IPS DF 6.9 (cell line): ENCODE measurements around the gene SELENOK.
A peak's percentile ranks its signal among the peaks of the same experiment; 100 is the strongest.

Experiments used
- DNase-seq: peaks from one replicate; pipeline ENCODE4 v3.0.0-alpha.2; 2013; ENCODE audit warnings: low read depth, low spot score
- H3K27ac ChIP-seq: one replicate; pipeline ENCODE4 v1.5.1; 2013; ENCODE audit warnings: low read length, control low read depth
- H3K27me3 ChIP-seq: 2 replicates; pipeline ENCODE4 v1.6.1; 2013; ENCODE audit warnings: mild to moderate bottlenecking, low read length; ENCODE audit not compliant: control insufficient read depth, insufficient read depth
- H3K36me3 ChIP-seq: 2 replicates; pipeline ENCODE4 v1.6.1; 2013; ENCODE audit warnings: low read length; ENCODE audit not compliant: control insufficient read depth, insufficient read depth
- H3K4me1 ChIP-seq: 2 replicates; pipeline ENCODE4 v1.6.1; 2013; ENCODE audit warnings: low read length; ENCODE audit not compliant: control insufficient read depth, insufficient read depth
- H3K4me3 ChIP-seq: 2 replicates; pipeline ENCODE4 v1.5.1; 2013; ENCODE audit warnings: mild to moderate bottlenecking, low read length
- H3K9me3 ChIP-seq: 2 replicates; pipeline ENCODE4 v1.6.1; 2013; ENCODE audit warnings: low read length, inconsistent platforms; ENCODE audit not compliant: control insufficient read depth, insufficient read depth
- WGBS: extraction: QIAGEN DNeasy Blood & Tissue Kit; methylation state at CpG from one replicate; pipeline ENCODE4 v1.1.7; 2013; ENCODE audit warnings: mixed read lengths, missing lambda C conversion rate; ENCODE audit not compliant: insufficient read length, insufficient coverage; 5-methylcytosine and 5-hydroxymethylcytosine counted together

Gene SELENOK

GRCh38 chr3:53858096-53858741 lies 33.4 kb downstream of the SELENOK start:
- Histone ChIP-seq H3K4me3 (no peak overlapping the region), H3K27ac (no peak overlapping the region), H3K4me1 (no peaks in the 10 kb centered on the region), H3K9me3 (no peaks in the 10 kb centered on the region), H3K27me3 (no peaks in the 10 kb centered on the region), H3K36me3 (no peaks in the 10 kb centered on the region; the same call in 1 of the 2 replicates)
- DNase-seq, result no peak
- WGBS, result no CpG with 5 or more reads among the region's 7 CpGs

GRCh38 chr3:53856964-53857363 lies 34.7 kb downstream of the SELENOK start:
- WGBS, result no CpG with 5 or more reads among the region's 7 CpGs
- DNase-seq, result no peak
- H3K36me3 ChIP-seq, result no peaks in the 10 kb centered on the region; the same call in 1 of the 2 replicates

GRCh38 chr3:53850895-53851294 lies 40.8 kb downstream of the SELENOK start:
- DNase-seq, result no peak
- Histone ChIP-seq H3K9me3 (no peaks in the 10 kb centered on the region), H3K4me3 (no peak overlapping the region), H3K36me3 (no peaks in the 10 kb centered on the region), H3K27ac (no peak overlapping the region), H3K27me3 (peaks cover 7% of the 10 kb centered on the region; the same call in 1 of the 2 replicates), H3K4me1 (no peaks in the 10 kb centered on the region)
- WGBS, result no CpG with 5 or more reads among the region's 5 CpGs

More at GRCh38 chr3:53856964-53857363, 34.7 kb downstream of the SELENOK start:
- Histone ChIP-seq H3K27ac (no peak overlapping the region), H3K4me1 (no peaks in the 10 kb centered on the region), H3K4me3 (no peak overlapping the region), H3K27me3 (no peaks in the 10 kb centered on the region), H3K9me3 (no peaks in the 10 kb centered on the region)

- no peaks in the 10 kb centered on the region for H3K9me3 ChIP-seq
- H3K4me3 ChIP-seq, result no peak overlapping the region
- no peaks in the 10 kb centered on the region for H3K36me3 ChIP-seq
- DNase-seq, result no peak
- no peak overlapping the region for H3K27ac ChIP-seq
- H3K27me3 ChIP-seq, result peaks cover 7% of the 10 kb centered on the region; the same call in 1 of the 2 replicates
- no peaks in the 10 kb centered on the region; the same call in 1 of the 2 replicates for H3K4me1 ChIP-seq
- WGBS, result no CpG with 5 or more reads among the region's 7 CpGs
Observed at GRCh38 chr3:53849916-53850315, 41.7 kb downstream of the SELENOK start.

- no peaks in the 10 kb centered on the region for H3K9me3 ChIP-seq
- H3K4me3 ChIP-seq, result peak overlapping the region; percentile 67; the same call in 1 of the 2 replicates
- DNase-seq, result no peak
- no peaks in the 10 kb centered on the region for H3K36me3 ChIP-seq
- no CpG with 5 or more reads among the region's 10 CpGs for WGBS
- peaks cover 7% of the 10 kb centered on the region; the same call in 1 of the 2 replicates for H3K27me3 ChIP-seq
- H3K27ac ChIP-seq, result no peak overlapping the region
- H3K4me1 ChIP-seq, result peaks cover 12% of the 10 kb centered on the region
Observed at GRCh38 chr3:53846851-53847155, 44.9 kb downstream of the SELENOK start.

GRCh38 chr3:53846134-53846850 lies 45.4 kb downstream of the SELENOK start, which contains the start of the genes CHDH and IL17RB:
TSS of gene CHDH (minus strand) at chr3:53846419. CDS start at chr3:53824008, 22,411 bp downstream.
TSS of gene IL17RB (plus strand) at chr3:53846568. CDS start at chr3:53846589, 21 bp downstream.
- peaks cover 12% of the 10 kb centered on the region for H3K4me1 ChIP-seq
- H3K27me3 ChIP-seq, result peaks cover 7% of the 10 kb centered on the region; the same call in 1 of the 2 replicates
- peak; percentile 39 for DNase-seq
- no peaks in the 10 kb centered on the region for H3K36me3 ChIP-seq
- no peaks in the 10 kb centered on the region for H3K9me3 ChIP-seq
- H3K27ac ChIP-seq, result no peak within 1 kb of the TSS
- peak within 1 kb of the TSS; percentile 67 for H3K4me3 ChIP-seq
- no CpG with 5 or more reads among the region's 91 CpGs for WGBS

- WGBS, result no CpG with 5 or more reads among the region's 34 CpGs
- Histone ChIP-seq H3K27me3 (peaks cover 7% of the 10 kb centered on the region; the same call in 1 of the 2 replicates), H3K27ac (no peak overlapping the region), H3K36me3 (no peaks in the 10 kb centered on the region), H3K9me3 (no peaks in the 10 kb centered on the region), H3K4me3 (peak overlapping the region; percentile 67), H3K4me1 (peaks cover 12% of the 10 kb centered on the region)
- no peak for DNase-seq
Observed at GRCh38 chr3:53845881-53846133, 45.9 kb downstream of the SELENOK start.

- Histone ChIP-seq H3K27me3 (peaks cover 7% of the 10 kb centered on the region; the same call in 1 of the 2 replicates), H3K27ac (no peak overlapping the region)
Observed at GRCh38 chr3:53845103-53845880, 46.4 kb downstream of the SELENOK start.

GRCh38 chr3:53844262-53845102 lies 47.2 kb downstream of the SELENOK start:
- WGBS, result no CpG with 5 or more reads among the region's 9 CpGs
- Histone ChIP-seq H3K4me1 (peaks cover 12% of the 10 kb centered on the region), H3K27ac (no peak overlapping the region), H3K9me3 (no peaks in the 10 kb centered on the region), H3K36me3 (no peaks in the 10 kb centered on the region), H3K4me3 (no peak overlapping the region), H3K27me3 (peaks cover 7% of the 10 kb centered on the region; the same call in 1 of the 2 replicates)
- DNase-seq, result no peak

More at GRCh38 chr3:53845103-53845880, 46.4 kb downstream of the SELENOK start:
- DNase-seq, result peak; percentile 43
- Histone ChIP-seq H3K4me3 (peak overlapping the region; percentile 67; the same call in 1 of the 2 replicates), H3K9me3 (no peaks in the 10 kb centered on the region), H3K4me1 (peaks cover 12% of the 10 kb centered on the region), H3K36me3 (no peaks in the 10 kb centered on the region)
- WGBS, result no CpG with 5 or more reads among the region's 25 CpGs
